Activated naive CD4-positive, alpha-beta T cell treated with anti-CD3 and anti-CD28 coated beads, Interleukin-2, amount 50 U/mL, for 72 hours (primary cell): ENCODE measurements around the gene SLC25A43. TPM values are rescaled to one million over a fixed set of nuclear protein-coding genes. Genes with fewer than 3 reads are reported as not detected.
"Not testable (repeated sequence)": the region's sequence is repeated elsewhere in the genome, so short reads cannot be mapped to it uniquely, and the experiment has no call there.

Source experiments
- ATAC-seq, 2 donors: fragments of 150-1000 bp; cut with Tn5 transposase; 2 replicates each; pipeline ENCODE4 v1.10.0; 2021; ENCODE audit warnings: mild to moderate bottlenecking in 2 of 2, moderate library complexity in 2 of 2
- DNase-seq, 2 donors: peaks; one replicate each; pipeline ENCODE4 v3.0.0; 2021 to 2022; ENCODE audit warnings: low spot score in 2 of 2
- H3K27ac Mint-ChIP-seq, 2 donors: one replicate each; pipeline ENCODE4 v1.8.0; 2022; ENCODE audit warnings: mild to moderate bottlenecking in 2 of 2, mixed read lengths in 2 of 2
- H3K36me3 Mint-ChIP-seq, 2 donors: one replicate each; pipeline ENCODE4 v1.8.0; 2022; ENCODE audit warnings: mixed read lengths in 2 of 2
- H3K9me3 Mint-ChIP-seq, 2 donors: one replicate each; pipeline ENCODE4 v1.8.0; 2022; ENCODE audit warnings: mixed read lengths in 2 of 2
- total RNA-seq, 2 donors: library from RNA; stranded (reverse); gene quantifications; one replicate each; pipeline ENCODE4 v1.2.3, GENCODE V29; 2022

Gene SLC25A43
- total RNA-seq = 1 to 10 TPM; 1.8 to 9.2 TPM

GRCh38 chrX:119398974-119399771, at the start of gene SLC25A43:
Gene SLC25A43, plus strand, starts transcription at chrX:119399336. Its CDS starts 68 bp downstream, at chrX:119399404.
- Mint-ChIP-seq H3K9me3 (no peaks in the 10 kb centered on the region), H3K27ac (peak within 1 kb of the TSS; percentile 75 to 94), H3K36me3 (no peaks in the 10 kb centered on the region)
- ATAC-seq (peak; percentile 88 to 94), DNase-seq (peak; percentile 39 to 56)

- H3K27ac Mint-ChIP-seq = no peak overlapping the region
- no peaks in the 10 kb centered on the region for H3K36me3 Mint-ChIP-seq
- no peak for DNase-seq
- no peaks in the 10 kb centered on the region for H3K9me3 Mint-ChIP-seq
- no peak for ATAC-seq
Observed at GRCh38 chrX:119359618-119360382, 39.3 kb upstream of the SLC25A43 start.

- not testable (repeated sequence) for ATAC-seq, DNase-seq, H3K36me3 Mint-ChIP-seq, H3K27ac Mint-ChIP-seq, H3K9me3 Mint-ChIP-seq
Observed at GRCh38 chrX:119361451-119361850, 37.7 kb upstream of the SLC25A43 start.

GRCh38 chrX:119362074-119362473, 37.1 kb upstream of the SLC25A43 start:
- ATAC-seq, DNase-seq, H3K27ac Mint-ChIP-seq, H3K36me3 Mint-ChIP-seq, H3K9me3 Mint-ChIP-seq: not testable (repeated sequence)

- no peak for ATAC-seq
- no peak overlapping the region for H3K27ac Mint-ChIP-seq
- no peaks in the 10 kb centered on the region for H3K9me3 Mint-ChIP-seq
- no peaks in the 10 kb centered on the region for H3K36me3 Mint-ChIP-seq
- no peak for DNase-seq
Observed at GRCh38 chrX:119363391-119363790, 35.7 kb upstream of the SLC25A43 start.

GRCh38 chrX:119371861-119372260, 27.3 kb upstream of the SLC25A43 start:
- DNase-seq, H3K36me3 Mint-ChIP-seq, ATAC-seq, H3K27ac Mint-ChIP-seq, H3K9me3 Mint-ChIP-seq: not testable (repeated sequence)

- H3K27ac Mint-ChIP-seq = no peak overlapping the region
- H3K9me3 Mint-ChIP-seq = no peaks in the 10 kb centered on the region
- no peaks in the 10 kb centered on the region for H3K36me3 Mint-ChIP-seq
- no peak for DNase-seq
- no peak for ATAC-seq
Observed at GRCh38 chrX:119374736-119375135, 24.4 kb upstream of the SLC25A43 start.

GRCh38 chrX:119375561-119375960, 23.6 kb upstream of the SLC25A43 start:
- no peak for DNase-seq
- H3K36me3 Mint-ChIP-seq = no peaks in the 10 kb centered on the region
- ATAC-seq = no peak
- no peak overlapping the region for H3K27ac Mint-ChIP-seq
- no peaks in the 10 kb centered on the region for H3K9me3 Mint-ChIP-seq

GRCh38 chrX:119376312-119376711, 22.8 kb upstream of the SLC25A43 start:
- DNase-seq = no peak
- ATAC-seq = no peak
- H3K36me3 Mint-ChIP-seq = no peaks in the 10 kb centered on the region
- no peak overlapping the region for H3K27ac Mint-ChIP-seq
- no peaks in the 10 kb centered on the region for H3K9me3 Mint-ChIP-seq

GRCh38 chrX:119381349-119381944, 17.7 kb upstream of the SLC25A43 start:
- H3K9me3 Mint-ChIP-seq = no peaks in the 10 kb centered on the region
- H3K36me3 Mint-ChIP-seq = no peaks in the 10 kb centered on the region
- no peak for DNase-seq
- no peak for ATAC-seq
- no peak overlapping the region for H3K27ac Mint-ChIP-seq

GRCh38 chrX:119382606-119383005, 16.5 kb upstream of the SLC25A43 start:
- H3K9me3 Mint-ChIP-seq = no peaks in the 10 kb centered on the region
- no peaks in the 10 kb centered on the region for H3K36me3 Mint-ChIP-seq
- no peak overlapping the region for H3K27ac Mint-ChIP-seq
- DNase-seq = no peak
- ATAC-seq = no peak

- not testable (repeated sequence) for H3K36me3 Mint-ChIP-seq, H3K9me3 Mint-ChIP-seq, ATAC-seq, H3K27ac Mint-ChIP-seq, DNase-seq
Observed at GRCh38 chrX:119386685-119387084, 12.5 kb upstream of the SLC25A43 start.

GRCh38 chrX:119387426-119387825, 11.7 kb upstream of the SLC25A43 start:
- not testable (repeated sequence) for H3K9me3 Mint-ChIP-seq, ATAC-seq, DNase-seq, H3K27ac Mint-ChIP-seq, H3K36me3 Mint-ChIP-seq

- ATAC-seq (no peak), DNase-seq (no peak)
- H3K27ac Mint-ChIP-seq = no peak overlapping the region
- no peaks in the 10 kb centered on the region for H3K9me3 Mint-ChIP-seq
- no peaks in the 10 kb centered on the region for H3K36me3 Mint-ChIP-seq
Observed at GRCh38 chrX:119389214-119389613, 9.9 kb upstream of the SLC25A43 start.

GRCh38 chrX:119389871-119390501, 9.2 kb upstream of the SLC25A43 start:
- ATAC-seq (no peak), DNase-seq (no peak)
- Mint-ChIP-seq H3K9me3 (no peaks in the 10 kb centered on the region), H3K27ac (no peak overlapping the region), H3K36me3 (no peaks in the 10 kb centered on the region)

GRCh38 chrX:119391279-119391678, 7.9 kb upstream of the SLC25A43 start:
- H3K9me3 Mint-ChIP-seq = no peaks in the 10 kb centered on the region
- ATAC-seq = no peak
- no peak overlapping the region for H3K27ac Mint-ChIP-seq
- no peak for DNase-seq
- H3K36me3 Mint-ChIP-seq = no peaks in the 10 kb centered on the region

- ATAC-seq (no peak), DNase-seq (no peak)
- Mint-ChIP-seq H3K36me3 (no peaks in the 10 kb centered on the region), H3K9me3 (no peaks in the 10 kb centered on the region), H3K27ac (no peak overlapping the region)
Observed at GRCh38 chrX:119393144-119393543, 6.0 kb upstream of the SLC25A43 start.
